NT2/D1 (cell line): ENCODE results near the gene NDUFV2.

Experiments
- DNase-seq: peaks from one replicate; pipeline ENCODE4 v3.0.0-alpha.2; 2011; ENCODE audit warnings: low read depth, low spot score
- H3K27me3 ChIP-seq: 2 replicates; pipeline ENCODE4 v1.6.0; 2011; ENCODE audit warnings: mild to moderate bottlenecking; ENCODE audit not compliant: insufficient read length, insufficient read depth
- H3K36me3 ChIP-seq: 2 replicates; pipeline ENCODE4 v1.6.1; 2011; ENCODE audit warnings: mild to moderate bottlenecking, low read length, mixed read lengths; ENCODE audit not compliant: insufficient read depth, insufficient read length
- H3K4me1 ChIP-seq: 2 replicates; pipeline ENCODE4 v1.5.1; 2011; ENCODE audit not compliant: insufficient read depth, insufficient read length
- H3K4me3 ChIP-seq: 2 replicates; pipeline ENCODE4 v1.5.1; 2011; ENCODE audit warnings: low read depth; ENCODE audit not compliant: insufficient read length
- H3K9ac ChIP-seq: 2 replicates; pipeline ENCODE4 v1.6.0; 2011; ENCODE audit warnings: low read depth; ENCODE audit not compliant: insufficient read length
- H3K9me3 ChIP-seq: 2 replicates; pipeline ENCODE4 v1.5.1; 2011; ENCODE audit warnings: mild to moderate bottlenecking, low read length; ENCODE audit not compliant: insufficient read depth
- SUZ12 ChIP-seq: IDR thresholded peaks from 2 replicates; pipeline ENCODE4 v1.6.1; 2011; ENCODE audit not compliant: insufficient read length, insufficient read depth; ENCODE audit errors: extremely low read depth
- YY1 ChIP-seq: IDR thresholded peaks from 2 replicates; pipeline ENCODE4 v1.6.1; 2011; ENCODE audit not compliant: insufficient read length, insufficient read depth
- ZNF274 ChIP-seq: IDR thresholded peaks from 2 replicates; pipeline ENCODE4 v1.6.1; 2011; ENCODE audit warnings: mild to moderate bottlenecking, low read depth, low read length

Gene NDUFV2

DNA sequence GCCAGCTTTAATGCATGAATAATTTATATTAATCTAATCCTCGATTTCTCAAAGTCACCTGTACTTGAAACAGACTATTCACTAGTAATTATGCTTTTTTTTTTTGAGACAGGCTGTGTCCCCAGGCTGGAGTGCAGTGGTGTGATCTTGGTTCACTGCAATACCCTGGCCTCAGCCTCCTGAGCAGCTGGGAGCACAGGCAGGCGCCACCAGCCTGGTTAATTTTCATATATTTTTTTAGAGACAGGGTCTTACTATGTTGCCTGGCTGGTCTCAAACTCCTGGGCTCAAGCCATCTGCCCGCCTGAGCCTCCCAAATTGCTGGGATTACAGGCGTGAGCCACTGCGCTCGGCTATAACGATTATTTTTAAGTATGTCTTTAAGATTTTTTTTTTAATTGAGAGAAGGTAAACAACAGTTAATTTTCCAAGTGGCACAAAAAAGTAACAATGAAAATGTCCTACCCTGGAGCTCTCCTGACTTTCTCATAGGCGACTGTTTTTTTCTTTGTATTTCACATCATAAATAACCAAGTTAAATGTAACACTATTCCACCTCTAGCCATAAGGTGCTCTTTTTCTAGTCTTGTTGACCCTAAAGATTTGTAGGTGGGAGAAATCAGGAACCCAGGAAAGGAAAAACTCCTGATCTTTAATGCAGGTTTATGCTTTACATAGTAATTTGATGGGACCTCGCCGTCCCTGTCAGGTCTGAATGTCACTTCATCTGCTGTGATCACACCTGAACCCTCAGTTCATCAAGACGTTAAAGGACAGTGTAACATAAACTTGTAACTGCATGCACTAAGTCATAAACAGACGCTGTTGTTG is 32.8 kb downstream of the NDUFV2 start:
- H3K27me3 ChIP-seq, result no peaks in the 10 kb centered on the region
- peaks cover 39% of the 10 kb centered on the region for H3K36me3 ChIP-seq
- peak overlapping the region; percentile 80 for H3K4me3 ChIP-seq
- no peaks in the 10 kb centered on the region for H3K4me1 ChIP-seq
- peak overlapping the region; percentile 80 for H3K9ac ChIP-seq
- DNase-seq, result peak; percentile 1
- TF ChIP-seq ZNF274, result no peak
- no peak for TF ChIP-seq SUZ12
- TF ChIP-seq YY1, result no peak
- H3K9me3 ChIP-seq, result no peaks in the 10 kb centered on the region

DNA sequence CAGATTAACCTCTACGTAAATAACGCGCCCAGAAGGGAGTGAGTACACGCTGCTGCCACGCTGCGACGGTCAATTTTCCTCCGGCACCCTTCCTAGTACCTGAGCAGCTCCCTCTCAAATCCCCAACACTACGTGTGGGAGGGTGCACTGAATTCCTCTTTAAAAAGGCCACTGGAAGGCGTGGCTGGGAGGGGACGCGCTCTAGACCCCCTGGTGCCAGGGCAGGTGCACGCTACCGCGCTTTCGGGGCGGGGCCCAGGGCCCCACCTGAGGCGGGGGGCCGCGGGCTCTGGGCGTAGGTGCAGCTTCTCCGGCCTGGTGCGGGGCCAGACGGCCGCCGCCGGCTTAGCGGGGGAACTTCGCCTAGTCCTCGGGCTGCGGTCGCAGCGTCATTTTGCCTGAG is 33.4 kb downstream of the NDUFV2 start:
- Histone ChIP-seq H3K9ac (peak overlapping the region; percentile 80), H3K4me1 (no peaks in the 10 kb centered on the region), H3K4me3 (peak overlapping the region; percentile 80), H3K9me3 (no peaks in the 10 kb centered on the region), H3K27me3 (no peaks in the 10 kb centered on the region), H3K36me3 (peaks cover 36% of the 10 kb centered on the region)
- DNase-seq, result peak; percentile 3
- TF ChIP-seq SUZ12, result no peak
- no peak for TF ChIP-seq ZNF274
- no peak for TF ChIP-seq YY1

DNA sequence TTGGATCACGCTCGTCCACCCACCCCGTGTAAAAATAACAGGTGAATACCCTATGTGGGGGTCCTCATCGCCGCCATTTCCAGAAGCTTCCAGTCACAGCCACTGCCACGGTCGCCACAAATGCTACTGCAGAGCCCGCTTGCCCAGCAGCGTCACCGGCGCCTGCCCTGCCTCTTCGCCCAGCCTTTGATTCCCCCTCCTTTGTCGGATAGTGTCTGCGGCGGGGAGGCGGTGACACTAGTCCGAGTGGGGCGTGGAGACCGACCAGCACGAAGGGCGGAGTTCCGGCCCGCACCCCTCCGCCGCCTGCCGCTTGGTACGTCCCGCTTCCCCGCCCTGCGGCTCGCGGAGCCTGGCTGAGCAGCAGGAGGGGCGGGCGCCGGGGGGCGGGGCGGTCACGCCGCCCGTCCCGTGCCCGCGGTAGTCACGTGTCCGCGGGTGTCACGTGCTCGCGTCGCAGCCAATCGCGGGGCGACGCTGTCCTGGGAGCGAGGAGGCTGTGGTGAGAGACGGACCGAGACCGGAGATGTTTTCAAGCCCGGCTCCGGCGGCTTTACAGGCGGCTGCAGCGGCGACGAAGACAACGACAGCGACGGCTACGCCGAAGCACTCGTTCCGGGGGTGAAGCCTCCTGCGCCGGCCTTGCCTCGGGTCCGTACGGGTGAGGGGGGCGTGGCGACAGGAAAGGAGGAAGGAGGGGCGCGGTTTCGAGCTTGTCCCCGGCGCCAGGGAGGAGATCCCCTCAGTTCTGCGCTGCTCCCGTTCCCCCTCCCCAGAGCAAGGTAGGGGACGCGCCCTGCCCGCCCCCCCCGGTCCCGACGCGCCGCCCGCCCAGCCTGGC is 34.0 kb downstream of the NDUFV2 start, which contains the start of gene ANKRD12:
Gene ANKRD12, plus strand, starts transcription at position 467 of the 841 bp plus-strand sequence. CDS start 45,652 bp downstream, outside the sequence.
- TF ChIP-seq SUZ12 (no peak), ZNF274 (no peak), YY1 (no peak)
- Histone ChIP-seq H3K4me1 (no peaks in the 10 kb centered on the region), H3K27me3 (no peaks in the 10 kb centered on the region)

DNA sequence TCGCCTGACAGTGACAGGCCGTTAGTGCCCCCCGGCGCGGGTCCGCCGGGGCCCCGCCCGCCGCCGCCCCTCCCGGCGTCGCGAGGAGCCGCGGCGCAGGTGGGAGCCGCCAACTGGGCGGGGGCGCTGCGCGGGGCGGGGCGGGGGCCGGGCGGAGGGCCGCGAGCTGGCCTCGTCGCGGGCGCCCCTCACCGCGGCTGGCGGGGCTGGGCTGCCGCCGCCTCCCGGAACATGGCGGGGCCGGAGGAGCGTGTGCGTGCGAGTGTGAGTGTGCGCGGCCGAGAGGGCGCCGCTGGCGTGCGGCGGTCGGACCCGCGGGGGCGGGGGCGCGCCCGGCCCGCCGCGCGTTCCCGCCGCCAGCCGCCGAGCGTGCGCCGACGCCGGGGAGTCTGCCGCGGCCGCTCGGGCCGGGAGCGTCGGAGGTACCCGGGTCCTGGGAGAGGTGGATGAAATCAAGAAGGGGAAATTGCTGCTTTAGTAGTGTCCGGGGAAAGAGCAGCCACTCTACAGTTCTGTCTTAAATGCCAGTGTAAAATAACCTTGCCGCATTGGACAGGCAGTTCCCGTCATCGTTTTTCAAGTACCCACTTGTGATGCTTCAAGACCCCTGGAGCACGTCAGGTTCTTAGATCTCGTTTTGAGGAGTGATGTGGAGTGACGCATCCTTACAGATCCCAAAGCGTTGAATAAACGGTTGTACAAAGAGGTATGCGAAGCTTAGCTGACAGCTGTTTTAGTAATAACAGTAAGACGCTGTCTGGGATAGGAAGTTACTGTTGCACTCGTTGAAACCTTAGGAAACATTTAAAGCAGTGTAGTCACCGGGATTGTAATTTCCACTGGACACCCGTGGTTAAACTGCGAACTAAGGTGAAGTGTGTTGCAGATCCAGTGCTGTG is 34.9 kb downstream of the NDUFV2 start:
- no peaks in the 10 kb centered on the region for H3K27me3 ChIP-seq
- no peak for TF ChIP-seq SUZ12
- TF ChIP-seq ZNF274, result no peak
- no peak for TF ChIP-seq YY1
- peak overlapping the region; percentile 76 for H3K9ac ChIP-seq
- peak overlapping the region; percentile 80 for H3K4me3 ChIP-seq
- peak; percentile 16 for DNase-seq
- no peaks in the 10 kb centered on the region for H3K9me3 ChIP-seq
- H3K36me3 ChIP-seq, result peaks cover 22% of the 10 kb centered on the region
- H3K4me1 ChIP-seq, result no peaks in the 10 kb centered on the region

More for the DNA sequence above, 34.0 kb downstream of the NDUFV2 start, which contains the start of gene ANKRD12:
- H3K9ac ChIP-seq, result peak within 1 kb of the TSS; percentile 86
- H3K4me3 ChIP-seq, result peak within 1 kb of the TSS; percentile 80
- no peaks in the 10 kb centered on the region for H3K9me3 ChIP-seq
- peak; percentile 87 for DNase-seq
- peaks cover 30% of the 10 kb centered on the region for H3K36me3 ChIP-seq

DNA sequence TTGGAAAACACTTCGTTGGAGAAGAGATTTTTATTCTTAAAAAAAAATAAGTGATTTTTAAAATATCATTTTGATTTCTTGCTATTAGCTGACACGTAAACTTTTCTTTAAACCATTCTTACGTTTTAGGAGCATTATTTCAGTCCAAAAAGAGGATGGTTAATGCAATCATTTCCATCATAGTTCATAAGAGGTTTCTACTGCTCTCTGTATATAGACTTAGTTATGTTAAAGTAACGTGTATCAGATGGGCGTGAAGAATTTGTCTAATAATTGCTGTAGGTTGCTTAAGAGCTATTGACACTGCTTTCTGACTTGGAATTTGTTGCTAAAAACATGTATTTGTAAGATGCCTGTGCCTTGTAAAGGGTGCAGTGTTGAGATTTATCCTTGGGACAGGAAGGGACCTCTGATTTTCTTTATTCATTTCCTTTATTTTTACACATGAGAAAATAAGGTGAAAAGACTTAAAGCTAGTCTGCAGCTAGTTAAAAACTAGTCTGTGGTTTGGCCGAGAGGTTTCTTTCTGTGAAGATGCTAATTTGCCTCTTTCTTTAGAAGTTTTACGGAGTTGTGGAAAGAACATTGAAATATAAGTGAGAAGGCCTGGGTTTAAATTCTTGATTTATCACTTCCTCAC is 37.0 kb downstream of the NDUFV2 start:
- H3K9me3 ChIP-seq, result no peaks in the 10 kb centered on the region
- H3K4me3 ChIP-seq, result no peak overlapping the region
- H3K9ac ChIP-seq, result no peak overlapping the region
- no peaks in the 10 kb centered on the region for H3K27me3 ChIP-seq
- H3K36me3 ChIP-seq, result peaks cover 5% of the 10 kb centered on the region
- TF ChIP-seq SUZ12, result no peak
- TF ChIP-seq ZNF274, result no peak
- no peak for DNase-seq
- no peaks in the 10 kb centered on the region for H3K4me1 ChIP-seq

DNA sequence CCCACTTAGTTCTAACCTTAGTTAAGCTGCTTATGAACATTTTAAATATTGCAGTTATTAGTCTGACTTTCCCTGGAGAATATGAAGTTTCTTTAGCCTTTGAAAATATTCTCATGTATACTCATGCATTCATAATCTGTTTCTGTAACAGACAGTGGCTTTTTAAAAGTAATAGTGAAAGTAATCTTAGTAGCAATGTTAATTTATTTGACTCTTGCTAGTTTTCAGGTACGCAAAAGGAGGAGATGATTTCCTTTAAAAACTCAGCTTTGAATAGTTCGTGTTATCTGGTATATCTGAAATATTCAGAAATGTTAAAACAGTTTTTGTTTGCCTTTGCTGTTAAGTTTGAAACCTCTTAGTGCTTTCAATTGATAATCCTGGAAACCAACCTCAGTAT is 37.9 kb downstream of the NDUFV2 start:
- Histone ChIP-seq H3K4me3 (no peak overlapping the region), H3K9me3 (no peaks in the 10 kb centered on the region)

More for the DNA sequence above, 37.9 kb downstream of the NDUFV2 start:
- H3K9ac ChIP-seq, result no peak overlapping the region
- H3K4me1 ChIP-seq, result no peaks in the 10 kb centered on the region
- no peaks in the 10 kb centered on the region for H3K27me3 ChIP-seq
- TF ChIP-seq YY1, result no peak
- TF ChIP-seq ZNF274, result no peak
- TF ChIP-seq SUZ12, result no peak
- peaks cover 2% of the 10 kb centered on the region for H3K36me3 ChIP-seq
- DNase-seq, result no peak
